BLaER1 treated with 17β-estradiol and CSF1 and Interleukin-3, amounts not matched to agents 10 nM and 100 nM (cell line): ENCODE results near the gene INSIG2.

Experiments
- H3K27ac ChIP-seq, 11 experiments: shearing (Covaris generic); formaldehyde crosslinking; 2 replicates each; pipeline ENCODE4 v1.8.1; 2022
- H3K27me3 ChIP-seq, 11 experiments: shearing (Covaris generic); formaldehyde crosslinking; 2 replicates each; pipeline ENCODE4 v1.8.1; 2022
- H3K36me3 ChIP-seq, 11 experiments: shearing (Covaris generic); formaldehyde crosslinking; 2 replicates each; pipeline ENCODE4 v1.8.1; 2022
- H3K4me1 ChIP-seq, 10 experiments: shearing (Covaris generic); formaldehyde crosslinking; 2 replicates each; pipeline ENCODE4 v1.8.1; 2022
- H3K4me2 ChIP-seq, 11 experiments: shearing (Covaris generic); formaldehyde crosslinking; 2 replicates each; pipeline ENCODE4 v1.8.1; 2022
- H3K4me3 ChIP-seq, 10 experiments: shearing (Covaris generic); formaldehyde crosslinking; 2 replicates each; pipeline ENCODE4 v1.8.1; 2022
- H3K9ac ChIP-seq, 11 experiments: shearing (Covaris generic); formaldehyde crosslinking; 2 replicates each; pipeline ENCODE4 v1.8.1; 2022
- H3K9me3 ChIP-seq, 11 experiments: shearing (Covaris generic); formaldehyde crosslinking; replicated peaks in 1 of 11; 2 replicates each; pipeline ENCODE4 v1.8.1; 2022
- H4K20me1 ChIP-seq, 11 experiments: shearing (Covaris generic); formaldehyde crosslinking; 2 replicates each; pipeline ENCODE4 v1.8.1; 2022
- Cebpa-rat ChIP-seq, 11 experiments: shearing (Covaris generic); IDR thresholded peaks; 2 replicates each; pipeline ENCODE4 v1.8.1; 2022

Gene INSIG2

DNA sequence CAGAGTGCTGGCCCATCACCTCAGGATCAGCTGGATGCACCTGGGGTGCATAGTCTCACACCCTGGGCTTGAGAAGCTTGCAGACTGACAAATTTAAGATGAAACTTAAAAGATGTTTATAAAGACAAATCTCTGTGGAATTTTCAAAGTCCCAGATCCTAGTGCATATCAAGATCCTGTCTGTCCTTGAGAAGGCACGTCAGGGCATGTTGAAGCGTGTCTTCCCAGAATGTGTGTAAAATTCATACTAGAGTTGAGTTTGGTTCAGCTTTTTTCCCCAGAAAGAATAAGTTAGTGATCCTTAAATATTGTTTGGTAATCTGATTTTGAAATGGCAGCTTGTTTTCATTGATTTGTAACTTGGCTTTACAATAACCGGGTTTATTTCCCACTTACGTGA lies 27.5 kb downstream of the INSIG2 start:
- H3K4me2 ChIP-seq = no peak overlapping the region
- no peaks in the 10 kb centered on the region for H3K27me3 ChIP-seq
- H3K4me1 ChIP-seq = peaks cover 0 to 15% (median 14%) of the 10 kb centered on the region in 10 experiments; a peak in 17 of 20 replicates
- H3K9ac ChIP-seq = no peak overlapping the region
- no peaks in the 10 kb centered on the region for H3K9me3 ChIP-seq
- H3K36me3 ChIP-seq = peaks cover 0 to 19% (median 12%) of the 10 kb centered on the region in 11 experiments; a peak in 11 of 22 replicates
- no peak overlapping the region for H3K4me3 ChIP-seq
- H4K20me1 ChIP-seq = no peaks in the 10 kb centered on the region; a peak in 1 of 22 replicates
- no peak for TF ChIP-seq Cebpa-rat (IDR thresholded peaks at IDR 0.05)
- no peak overlapping the region for H3K27ac ChIP-seq

GRCh38 chr2:118118479-118118878 lies 30.2 kb downstream of the INSIG2 start:
- Histone ChIP-seq H3K4me3 (no peak overlapping the region), H3K27ac (no peak overlapping the region), H3K36me3 (0 out of 22 replicates have a peak, but pooled peaks cover 0 to 6% (median 0%) of the 10 kb centered on the region in 11 experiments), H3K27me3 (no peaks in the 10 kb centered on the region), H3K4me1 (peaks cover 13 to 31% (median 18%) of the 10 kb centered on the region in 10 experiments), H3K4me2 (peak overlapping the region in 9 of 11 experiments; percentile 27 to 56 (median 48); a peak in 17 of 22 replicates), H3K9me3 (no peaks in the 10 kb centered on the region), H3K9ac (no peak overlapping the region), H4K20me1 (no peaks in the 10 kb centered on the region; a peak in 1 of 22 replicates)
- no peak for TF ChIP-seq Cebpa-rat (IDR thresholded peaks at IDR 0.05)

DNA sequence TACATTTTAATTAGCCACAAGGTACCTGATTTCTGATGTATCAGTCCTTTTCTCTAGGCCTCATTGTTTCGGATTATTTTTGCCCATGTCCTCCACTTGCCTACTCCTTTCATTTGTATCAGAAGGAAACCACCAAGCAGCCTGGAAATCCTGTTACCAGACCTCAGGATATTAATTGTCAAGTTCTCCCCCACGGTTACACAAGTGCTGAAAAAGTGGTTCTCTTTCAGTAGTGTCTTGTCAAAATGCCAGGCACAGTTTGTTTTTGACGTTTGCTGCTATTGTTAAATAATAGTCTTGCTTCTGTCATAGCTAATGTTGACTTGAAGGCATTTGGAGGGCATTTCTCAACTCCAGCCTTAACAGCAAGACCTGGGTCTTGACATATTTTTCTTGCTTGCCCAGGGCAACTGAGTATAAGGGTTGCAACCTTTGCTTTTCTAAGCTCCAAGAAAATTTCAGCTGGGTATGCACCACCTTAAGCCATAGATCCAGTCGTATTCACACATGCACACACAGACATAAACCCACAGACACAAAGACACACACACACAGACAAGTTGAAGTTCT lies 31.0 kb downstream of the INSIG2 start:
- Histone ChIP-seq H3K4me2 (peak overlapping the region in 9 of 11 experiments; percentile 27 to 56 (median 48); a peak in 17 of 22 replicates), H3K27me3 (no peaks in the 10 kb centered on the region), H4K20me1 (no peaks in the 10 kb centered on the region), H3K4me3 (no peak overlapping the region), H3K9ac (no peak overlapping the region), H3K36me3 (0 out of 22 replicates have a peak, but pooled peaks cover 0 to 4% (median 0%) of the 10 kb centered on the region in 11 experiments), H3K4me1 (peaks cover 13 to 35% (median 18%) of the 10 kb centered on the region in 10 experiments), H3K9me3 (no peaks in the 10 kb centered on the region), H3K27ac (no peak overlapping the region)
- TF ChIP-seq Cebpa-rat (IDR thresholded peaks at IDR 0.05) = no peak

DNA sequence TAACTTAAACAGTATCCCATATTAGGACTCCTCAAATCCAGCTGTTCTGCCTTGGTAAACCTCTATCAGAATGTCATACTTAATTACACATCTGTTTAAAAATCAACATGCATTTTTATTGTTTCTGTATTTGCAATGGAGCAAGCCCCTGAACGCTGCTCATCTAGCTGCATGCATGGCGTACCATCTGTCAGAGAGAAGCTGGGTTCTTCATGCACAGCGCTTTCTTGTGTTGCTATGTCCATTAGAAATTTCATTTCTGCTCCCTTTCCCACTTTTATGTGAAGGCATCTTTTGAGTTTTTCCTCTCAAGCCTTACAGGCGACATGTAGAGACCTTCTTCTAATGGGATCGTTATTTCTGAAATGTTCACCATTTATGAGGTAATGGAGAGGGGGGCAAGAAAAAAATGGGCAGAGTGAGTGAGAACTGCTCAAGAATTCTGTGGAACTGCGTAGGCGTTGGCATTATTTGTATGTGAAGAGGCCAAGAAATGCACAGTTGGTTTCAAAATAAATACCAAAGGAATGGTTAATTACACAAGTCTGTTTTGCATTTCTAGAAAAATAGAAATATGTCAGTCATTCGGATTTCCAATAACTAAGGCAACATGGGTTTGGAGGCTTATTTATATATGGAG lies 31.6 kb downstream of the INSIG2 start:
- no peak overlapping the region for H3K9ac ChIP-seq
- H3K36me3 ChIP-seq = no peaks in the 10 kb centered on the region
- peaks cover 13 to 41% (median 19%) of the 10 kb centered on the region in 10 experiments for H3K4me1 ChIP-seq
- no peak for TF ChIP-seq Cebpa-rat (IDR thresholded peaks at IDR 0.05)
- no peak overlapping the region for H3K27ac ChIP-seq
- H3K27me3 ChIP-seq = no peaks in the 10 kb centered on the region
- H3K9me3 ChIP-seq = no peaks in the 10 kb centered on the region
- no peak overlapping the region for H3K4me3 ChIP-seq
- 0 out of 22 replicates have a peak overlapping the region, but pooled peaks of 1 of the 11 experiments have one; percentile 49 for H3K4me2 ChIP-seq
- H4K20me1 ChIP-seq = no peaks in the 10 kb centered on the region

GRCh38 chr2:118120401-118120780 lies 32.1 kb downstream of the INSIG2 start:
- Histone ChIP-seq H3K9me3 (no peaks in the 10 kb centered on the region), H3K36me3 (no peaks in the 10 kb centered on the region), H3K27me3 (no peaks in the 10 kb centered on the region), H3K9ac (no peak overlapping the region), H3K4me3 (no peak overlapping the region), H4K20me1 (no peaks in the 10 kb centered on the region), H3K4me2 (no peak overlapping the region), H3K4me1 (peaks cover 13 to 41% (median 19%) of the 10 kb centered on the region in 10 experiments), H3K27ac (no peak overlapping the region)
- TF ChIP-seq Cebpa-rat (IDR thresholded peaks at IDR 0.05) = no peak

DNA sequence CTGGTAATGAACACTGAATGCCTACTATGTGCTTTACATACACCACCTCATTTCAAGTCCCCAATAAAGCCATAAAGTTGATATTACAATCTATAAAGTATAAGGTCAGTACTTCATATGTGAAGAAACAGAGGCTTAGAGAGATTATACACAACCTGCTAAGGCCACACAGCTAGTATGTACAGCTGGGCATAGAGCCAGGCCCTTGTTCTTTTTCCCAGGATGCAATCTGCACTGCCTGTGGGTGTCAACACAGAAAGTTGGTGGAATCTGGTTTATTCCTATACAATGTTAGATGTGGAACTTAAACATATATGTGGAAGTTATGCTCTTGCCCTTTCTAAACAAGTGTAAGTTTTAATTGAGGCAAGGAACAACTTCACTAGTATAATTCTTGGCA lies 32.8 kb downstream of the INSIG2 start:
- Histone ChIP-seq H3K27ac (no peak overlapping the region), H4K20me1 (no peaks in the 10 kb centered on the region), H3K9me3 (no peaks in the 10 kb centered on the region), H3K36me3 (no peaks in the 10 kb centered on the region), H3K4me3 (no peak overlapping the region), H3K9ac (no peak overlapping the region), H3K4me1 (peaks cover 13 to 41% (median 19%) of the 10 kb centered on the region in 10 experiments), H3K27me3 (no peaks in the 10 kb centered on the region), H3K4me2 (peak overlapping the region in 2 of 11 experiments; percentile 87 to 91; a peak in 3 of 22 replicates)
- no peak for TF ChIP-seq Cebpa-rat (IDR thresholded peaks at IDR 0.05)

- H3K9ac ChIP-seq = peak overlapping the region in 1 of 11 experiments; percentile 19; a peak in 2 of 22 replicates
- H3K4me3 ChIP-seq = no peak overlapping the region
- H3K27me3 ChIP-seq = no peaks in the 10 kb centered on the region
- H4K20me1 ChIP-seq = no peaks in the 10 kb centered on the region
- peak overlapping the region in 6 of 11 experiments; percentile 15 to 91 (median 60); a peak in 11 of 22 replicates for H3K4me2 ChIP-seq
- H3K36me3 ChIP-seq = no peaks in the 10 kb centered on the region
- H3K9me3 ChIP-seq = no peaks in the 10 kb centered on the region
- TF ChIP-seq Cebpa-rat (IDR thresholded peaks at IDR 0.05) = no peak
- H3K4me1 ChIP-seq = peaks cover 13 to 45% (median 19%) of the 10 kb centered on the region in 10 experiments
- H3K27ac ChIP-seq = peak overlapping the region in 3 of 11 experiments; percentile 7 to 61 (median 48); a peak in 3 of 22 replicates
Measured at GRCh38 chr2:118121986-118122524, 33.8 kb downstream of the INSIG2 start.

GRCh38 chr2:118122594-118123281 lies 34.5 kb downstream of the INSIG2 start:
- no peaks in the 10 kb centered on the region for H3K27me3 ChIP-seq
- H3K9ac ChIP-seq = peak overlapping the region in 1 of 11 experiments; percentile 19; a peak in 1 of 22 replicates
- no peak overlapping the region for H3K4me3 ChIP-seq
- peak overlapping the region in 5 of 11 experiments; percentile 26 to 91 (median 67); a peak in 10 of 22 replicates for H3K4me2 ChIP-seq
- no peaks in the 10 kb centered on the region for H3K36me3 ChIP-seq
- H4K20me1 ChIP-seq = no peaks in the 10 kb centered on the region
- H3K4me1 ChIP-seq = peaks cover 13 to 49% (median 19%) of the 10 kb centered on the region in 10 experiments
- H3K9me3 ChIP-seq = no peaks in the 10 kb centered on the region
- TF ChIP-seq Cebpa-rat (IDR thresholded peaks at IDR 0.05) = no peak
- H3K27ac ChIP-seq = peak overlapping the region in 4 of 11 experiments; percentile 2 to 61 (median 40); a peak in 6 of 22 replicates
